ENCODE results near the gene LRRC37A.
A peak's percentile ranks its signal among the peaks of the same experiment; 100 is the strongest.
"Not testable (repeated sequence)": the region's sequence is repeated elsewhere in the genome, so short reads cannot be mapped to it uniquely, and the experiment has no call there.

The LRRC37A gene

GRCh38 chr17:46294831-46295230 is at the start of gene LRRC37A:
Gene LRRC37A, plus strand, starts transcription at chr17:46295131. Its CDS starts 3 bp downstream, at chr17:46295134.
- not testable (repeated sequence) for DNase-seq

- not testable (repeated sequence) for DNase-seq
These were observed 45.8 kb upstream of the LRRC37A start for GRCh38 chr17:46249153-46249552.

GRCh38 chr17:46252804-46253203 is 42.1 kb upstream of the LRRC37A start:
- not testable (repeated sequence) for DNase-seq

- peak; percentile 70 to 78 for DNase-seq
These were observed 41.2 kb upstream of the LRRC37A start for GRCh38 chr17:46253722-46254121.

GRCh38 chr17:46254215-46254614 is 40.7 kb upstream of the LRRC37A start:
- DNase-seq = not testable (repeated sequence)

- DNase-seq = not testable (repeated sequence)
These were observed 38.6 kb upstream of the LRRC37A start for GRCh38 chr17:46256369-46256768.

- not testable (repeated sequence) for DNase-seq
These were observed 34.9 kb upstream of the LRRC37A start for GRCh38 chr17:46259845-46260661.

- no peak for DNase-seq
These were observed 32.7 kb upstream of the LRRC37A start for GRCh38 chr17:46262271-46262670.

- no peak for DNase-seq
These were observed 30.3 kb upstream of the LRRC37A start for GRCh38 chr17:46264456-46265198.

- DNase-seq = peak in 1 of 2 experiments; percentile 11
These were observed 28.8 kb upstream of the LRRC37A start for GRCh38 chr17:46266063-46266655.

GRCh38 chr17:46266656-46267544 is 28.0 kb upstream of the LRRC37A start:
- DNase-seq = peak; percentile 84 to 88

GRCh38 chr17:46270032-46270431 is 24.9 kb upstream of the LRRC37A start:
- no peak for DNase-seq

- DNase-seq = no peak
These were observed 21.2 kb upstream of the LRRC37A start for GRCh38 chr17:46273541-46274236.

- no peak for DNase-seq
These were observed 20.7 kb upstream of the LRRC37A start for GRCh38 chr17:46274238-46274637.

GRCh38 chr17:46276728-46277479 is 18.0 kb upstream of the LRRC37A start:
- DNase-seq = not testable (repeated sequence)

GRCh38 chr17:46281336-46281735 is 13.6 kb upstream of the LRRC37A start:
- not testable (repeated sequence) for DNase-seq

GRCh38 chr17:46282635-46283034 is 12.3 kb upstream of the LRRC37A start:
- DNase-seq = not testable (repeated sequence)

GRCh38 chr17:46284467-46284866 is 10.5 kb upstream of the LRRC37A start:
- peak; percentile 29 to 71 for DNase-seq

- DNase-seq = not testable (repeated sequence)
These were observed 9.4 kb upstream of the LRRC37A start for GRCh38 chr17:46285500-46285899.

- DNase-seq = peak in 1 of 2 experiments; percentile 47
These were observed 8.1 kb upstream of the LRRC37A start for GRCh38 chr17:46286764-46287221.

- DNase-seq = not testable (repeated sequence)
These were observed 7.3 kb upstream of the LRRC37A start for GRCh38 chr17:46287587-46287986.
